HG02852 (cell line): Measurements from ENCODE around the gene CSTF3.

Experiments used
- ATAC-seq: cut with Tn5 transposase; IDR thresholded peaks from one replicate; pipeline ENCODE4 v1.9.1; 2021; ENCODE audit warnings: mild to moderate bottlenecking, moderate library complexity; ENCODE audit not compliant: unreplicated experiment

CSTF3 gene

DNA sequence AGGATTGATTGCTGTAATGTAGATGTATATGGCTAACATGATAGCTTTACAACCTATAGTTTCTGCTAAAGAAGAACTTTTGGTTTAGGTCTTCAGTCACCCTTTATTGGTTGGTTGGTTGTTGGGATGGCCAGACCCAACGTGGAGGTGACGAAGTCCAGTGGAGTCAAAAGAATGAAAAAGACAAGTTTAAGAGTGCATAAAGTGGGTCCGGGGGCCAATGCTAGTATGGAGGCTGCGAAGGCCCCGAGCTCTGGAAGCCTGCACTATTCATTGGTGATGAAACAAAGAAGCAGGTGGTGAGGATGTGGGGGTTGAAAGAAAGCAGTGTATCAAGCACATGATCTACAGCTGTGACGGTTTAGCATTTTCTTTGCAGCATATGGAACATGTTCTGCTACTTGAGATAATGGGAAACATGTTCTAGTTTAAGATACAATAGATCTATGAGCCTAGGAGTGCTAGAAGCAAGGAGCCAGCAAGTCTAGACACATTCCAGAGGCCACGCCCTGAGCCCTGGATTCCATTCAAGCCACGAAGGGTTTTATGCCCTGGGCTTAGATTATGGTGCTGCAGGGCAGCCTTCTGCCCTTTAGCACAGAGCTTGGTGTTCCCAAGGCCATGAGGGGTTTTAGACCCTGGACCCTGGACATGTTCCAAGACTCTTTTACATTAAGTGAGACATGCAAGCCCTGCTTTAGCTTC, 115.6 kb downstream of the CSTF3 start:
- ATAC-seq, result no peak

GRCh38 chr11:33044285-33044756, 117.0 kb downstream of the CSTF3 start:
- ATAC-seq, result no peak

DNA sequence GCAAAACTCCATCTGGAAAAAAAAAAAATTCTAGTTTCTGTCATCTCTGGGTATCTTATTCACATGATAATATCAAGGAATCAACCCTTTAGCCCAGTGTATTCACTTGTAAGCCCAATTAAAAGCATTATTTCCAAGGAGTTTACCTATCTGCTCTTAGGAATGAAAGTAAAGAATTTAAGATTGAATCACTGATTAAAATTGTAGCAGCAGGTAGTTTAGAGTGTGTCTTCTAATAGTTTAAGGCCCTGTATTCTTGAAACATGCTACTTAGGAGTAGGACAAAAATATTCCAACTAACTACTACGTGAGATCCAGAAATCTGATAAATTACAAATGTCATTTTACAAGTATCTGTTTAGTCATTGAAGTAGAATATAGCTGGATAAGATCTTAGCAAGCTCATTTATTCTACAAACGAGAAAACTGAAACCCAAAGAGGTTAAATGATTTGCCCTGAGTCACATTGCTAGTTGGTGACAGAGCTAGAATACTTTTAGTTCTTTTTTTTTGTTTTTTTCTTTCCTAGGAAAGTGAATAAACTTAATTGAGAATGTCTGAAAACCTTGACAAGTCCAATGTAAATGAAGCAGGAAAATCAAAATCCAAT, 118.0 kb downstream of the CSTF3 start:
- ATAC-seq, result no peak

DNA sequence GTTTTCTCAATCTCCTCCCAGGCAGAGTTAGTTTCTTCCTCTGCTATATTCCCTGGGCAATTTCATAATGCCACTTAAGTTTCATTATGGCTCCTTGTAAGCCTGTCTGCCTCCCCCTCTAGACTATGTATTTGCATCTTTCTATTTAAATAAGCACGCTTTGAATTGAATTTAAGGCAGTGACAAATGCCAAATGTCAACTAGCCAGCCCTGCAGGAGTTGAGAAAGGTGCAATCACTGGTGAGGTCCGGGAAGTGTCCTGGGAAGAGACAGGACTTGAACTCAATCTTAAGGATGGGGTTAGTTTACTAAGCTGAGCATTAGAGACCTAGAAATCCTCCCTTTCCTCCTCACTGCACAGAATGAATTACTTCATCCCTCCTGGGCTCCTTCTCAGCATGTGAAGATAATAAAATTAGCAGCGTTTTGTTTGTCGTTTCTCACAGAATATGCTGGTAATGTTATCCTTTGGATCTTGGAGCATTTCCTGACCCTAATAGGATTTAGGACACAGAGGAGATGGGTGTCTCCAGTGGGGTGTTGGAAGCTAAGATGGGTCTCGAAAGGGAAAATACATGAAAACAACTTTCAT, 120.3 kb downstream of the CSTF3 start:
- ATAC-seq, result no peak

GRCh38 chr11:33040033-33040861, 121.0 kb downstream of the CSTF3 start:
- peak; percentile 21 for ATAC-seq

DNA sequence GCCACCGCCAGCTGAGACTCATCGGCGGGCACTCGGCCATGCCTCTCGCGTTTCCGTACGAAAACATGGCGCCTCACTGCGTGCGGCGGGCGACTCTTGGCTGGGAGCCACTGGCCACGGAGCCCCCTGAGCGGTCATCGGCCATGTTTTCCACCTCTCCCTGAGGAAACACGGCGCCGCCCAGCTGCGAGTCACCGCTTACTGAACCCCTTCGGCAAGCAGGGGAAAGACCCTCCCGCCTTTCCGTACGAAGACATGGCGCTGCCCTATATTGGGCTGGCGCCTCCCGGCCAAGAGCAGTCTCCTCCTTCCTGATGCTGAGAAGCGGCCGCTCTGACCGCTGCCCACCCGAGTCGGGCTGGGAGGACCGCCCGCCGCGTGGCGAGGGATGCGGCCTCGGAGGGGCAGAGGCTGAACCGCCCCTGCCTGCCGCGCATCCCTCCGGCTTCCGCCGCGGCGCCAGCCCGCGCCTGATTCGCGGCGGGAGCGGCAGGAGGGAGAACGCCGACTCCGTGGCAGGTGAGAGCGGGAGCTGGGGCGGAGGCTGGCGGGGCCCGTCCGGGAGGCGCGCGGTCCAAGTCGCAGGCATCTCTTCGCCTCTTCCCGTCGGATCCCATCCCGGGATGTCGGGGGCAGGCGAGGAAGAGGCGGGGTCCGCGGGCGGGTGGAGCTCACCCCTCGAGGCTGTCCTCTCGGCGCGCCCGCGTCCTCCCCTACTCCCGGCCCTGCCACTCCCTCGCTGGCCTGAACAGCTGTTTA, 121.8 kb downstream of the CSTF3 start, which contains the start of gene TCP11L1:
TSS of gene TCP11L1 (plus strand) at position 299 of the 759 bp plus-strand sequence. CDS start 4,202 bp downstream, outside the sequence.
- peak; percentile 80 for ATAC-seq

- ATAC-seq, result no peak
Observed at GRCh38 chr11:33035011-33035410, 126.3 kb downstream of the CSTF3 start.
